GM18909 (cell line): ENCODE data around the gene CD7.

Experiments
- ATAC-seq: cut with Tn5 transposase; IDR thresholded peaks from one replicate; pipeline ENCODE4 v1.9.1; 2021; ENCODE audit warnings: mild to moderate bottlenecking; ENCODE audit not compliant: unreplicated experiment, poor library complexity

The CD7 gene

DNA sequence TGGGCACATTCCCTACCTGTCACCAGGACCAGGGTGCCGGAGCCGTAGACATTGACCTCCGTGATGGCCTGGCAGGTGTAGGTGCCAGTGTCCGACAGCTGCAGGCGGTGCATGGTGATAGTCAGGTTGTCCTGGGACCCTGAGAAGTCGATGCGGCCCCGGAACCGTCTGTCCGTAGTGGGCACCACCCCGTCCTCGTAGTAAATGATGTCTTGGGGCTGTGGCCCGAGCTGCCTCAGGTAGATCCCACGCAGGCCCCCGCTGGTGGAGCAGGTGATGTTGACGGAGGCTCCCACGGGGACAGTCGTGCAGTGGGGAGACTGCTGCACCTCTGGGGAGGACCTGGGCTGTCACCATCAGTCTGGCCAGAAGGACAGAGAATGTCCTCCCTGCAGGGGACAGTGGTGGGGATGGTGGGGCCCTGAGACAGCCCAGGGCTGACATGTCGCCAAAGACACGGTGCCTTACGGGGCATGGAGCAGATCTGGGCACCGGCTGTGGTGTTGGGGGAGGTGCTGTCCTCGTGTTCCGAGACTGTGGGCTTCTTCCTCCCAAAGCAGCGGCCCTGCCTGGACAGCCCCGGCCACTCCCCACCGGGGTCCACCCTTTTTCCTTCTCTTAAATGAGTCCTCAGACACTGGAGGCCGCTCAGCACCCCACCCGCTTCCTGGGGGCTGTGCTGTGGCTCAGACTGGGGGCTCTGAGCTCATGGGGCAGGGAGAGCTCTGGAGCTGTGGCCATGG is 586 bp downstream of the CD7 start:
- no peak for ATAC-seq

GRCh38 chr17:82315703-82316358 is 1.6 kb downstream of the CD7 start:
- no peak for ATAC-seq

- no peak for ATAC-seq
These were observed 2.4 kb downstream of the CD7 start for GRCh38 chr17:82314727-82315605.

GRCh38 chr17:82314012-82314726 is 3.2 kb downstream of the CD7 start:
- ATAC-seq: no peak

GRCh38 chr17:82313195-82314011 is 4.0 kb downstream of the CD7 start:
- no peak for ATAC-seq

DNA sequence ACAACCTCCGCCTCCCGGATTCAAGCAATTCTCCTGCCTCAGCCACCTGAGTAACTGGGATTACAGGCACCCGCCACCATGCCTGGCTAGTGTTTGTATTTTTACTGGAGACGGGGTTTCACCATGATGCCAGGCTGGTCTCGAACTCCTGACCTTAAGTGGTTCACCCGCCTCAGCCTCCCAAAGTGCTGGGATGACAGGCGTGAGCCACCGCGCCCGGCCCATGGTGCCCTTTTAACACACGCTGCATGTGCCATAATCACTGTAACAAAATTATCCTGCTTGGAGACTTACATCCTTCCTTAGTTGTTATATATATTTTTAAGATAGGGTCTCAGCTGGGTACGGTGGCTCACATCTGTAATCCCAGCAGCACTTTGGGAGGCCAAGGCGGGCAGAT is 5.4 kb downstream of the CD7 start:
- ATAC-seq: no peak

GRCh38 chr17:82310877-82311276 is 6.5 kb downstream of the CD7 start:
- ATAC-seq: no peak

DNA sequence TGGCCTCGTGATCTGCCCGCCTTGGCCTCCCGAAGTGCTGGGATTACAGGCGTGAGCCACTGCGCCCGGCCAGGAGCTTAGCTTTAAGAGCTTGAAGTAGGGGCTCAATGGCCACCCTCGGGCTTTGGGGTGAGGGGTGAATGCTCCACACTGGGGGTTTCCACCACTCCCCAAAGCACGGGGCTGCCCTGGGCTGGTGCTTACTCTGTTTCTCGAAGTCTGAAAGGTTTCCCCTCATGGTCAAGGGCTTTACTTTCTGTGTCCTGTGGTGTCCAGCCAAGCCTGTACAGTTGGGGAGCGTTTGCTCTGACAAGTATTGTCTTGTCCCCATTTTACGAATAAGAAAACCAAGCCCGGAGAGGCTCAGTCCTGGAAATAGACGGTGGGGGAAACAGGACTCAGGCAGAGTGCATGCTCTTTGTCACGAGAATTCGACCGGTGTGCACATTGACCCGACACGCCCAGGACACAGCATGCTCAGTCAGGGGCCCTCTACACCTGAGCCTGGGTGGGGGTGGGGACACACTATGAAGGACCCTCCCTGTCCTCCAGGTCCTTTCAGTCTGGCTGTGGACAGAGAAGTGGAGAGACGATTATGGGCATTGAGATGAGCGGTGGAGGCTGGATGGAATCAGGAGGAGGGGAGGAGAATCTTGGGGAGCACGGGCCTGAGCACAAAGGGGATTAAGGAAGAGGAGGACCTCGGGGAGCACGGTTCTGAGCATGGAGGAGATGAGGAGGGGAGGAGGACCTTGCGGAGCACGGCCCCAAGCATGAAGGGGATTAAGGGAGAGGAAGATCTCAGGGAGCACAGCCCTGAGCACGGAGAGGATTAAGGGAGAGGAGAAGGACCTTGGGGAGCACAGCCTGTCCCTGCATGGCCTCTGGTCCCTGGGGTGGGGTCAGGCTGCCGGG is 7.5 kb downstream of the CD7 start:
- no peak for ATAC-seq

DNA sequence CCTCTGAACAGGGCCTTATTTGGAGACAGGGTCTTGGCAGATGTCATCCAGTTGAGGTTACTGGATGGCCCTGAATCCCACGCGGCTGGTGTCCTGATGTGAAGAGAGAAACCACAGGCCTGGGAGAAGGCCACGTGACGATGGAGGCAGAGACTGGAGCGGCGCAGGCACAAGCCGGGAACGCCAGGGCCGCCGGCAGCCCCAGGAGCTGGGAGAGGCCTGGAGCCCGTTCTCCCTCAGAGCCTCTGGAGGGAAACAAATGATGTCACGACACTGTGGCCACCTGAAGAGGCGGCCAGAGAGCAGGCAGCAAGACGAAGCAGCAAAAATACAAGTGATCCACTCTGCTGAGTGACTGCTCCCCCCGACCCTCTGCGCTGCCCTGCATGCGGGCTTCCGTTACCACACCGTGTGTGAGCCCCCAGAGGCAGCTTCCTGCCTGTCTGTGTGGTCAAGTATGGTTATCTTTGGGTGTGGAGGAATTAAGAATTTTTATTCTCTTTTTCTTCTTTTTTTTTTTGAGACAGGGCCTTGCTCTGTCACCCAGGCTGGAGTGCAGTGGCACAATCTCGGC is 11.6 kb downstream of the CD7 start:
- ATAC-seq: no peak

DNA sequence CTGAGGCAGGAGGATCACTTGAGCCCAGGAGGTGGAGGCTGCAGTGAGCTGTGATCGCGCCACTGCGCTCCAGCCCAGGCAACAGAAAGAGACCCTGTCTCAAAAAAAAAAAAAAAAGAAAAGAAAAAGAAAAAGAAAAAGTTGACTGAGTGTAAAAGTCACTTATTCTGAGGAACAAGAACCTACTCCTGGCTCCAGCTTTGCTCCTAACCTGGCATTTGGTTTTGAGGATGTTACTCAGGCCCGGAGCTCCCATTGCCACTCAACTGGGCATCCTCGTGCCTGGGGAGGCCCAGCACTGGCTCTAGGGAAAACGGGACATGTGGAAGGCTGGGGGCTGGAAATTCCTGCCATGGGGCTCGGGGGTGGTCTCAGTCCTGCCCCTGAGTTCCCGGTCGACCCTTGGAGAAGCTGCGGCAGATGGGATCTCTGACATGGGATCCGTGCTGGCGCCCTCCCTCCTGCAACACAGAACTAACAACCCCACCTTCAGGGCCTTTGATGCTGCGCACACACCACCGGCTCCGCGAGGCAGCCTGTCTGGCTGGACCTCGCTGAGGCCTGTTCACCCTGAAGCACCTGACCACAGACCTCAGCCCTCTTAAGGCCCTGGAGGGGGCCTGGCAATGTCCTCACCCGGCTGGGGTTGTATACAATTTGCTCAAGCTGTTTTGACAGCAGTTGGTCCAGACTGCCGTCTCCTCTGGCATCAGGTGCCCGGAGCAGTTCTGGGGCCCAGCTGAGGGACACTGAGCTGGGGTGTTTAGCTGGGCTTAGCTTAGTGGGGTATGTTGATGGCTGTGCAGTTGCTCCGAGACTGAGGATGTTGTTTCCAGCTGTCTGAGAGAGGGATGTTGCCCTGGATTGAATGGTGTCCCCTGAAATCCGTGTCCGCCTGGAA is 12.3 kb downstream of the CD7 start:
- no peak for ATAC-seq

- no peak for ATAC-seq
These were observed 13.2 kb downstream of the CD7 start for GRCh38 chr17:82303944-82304808.

DNA sequence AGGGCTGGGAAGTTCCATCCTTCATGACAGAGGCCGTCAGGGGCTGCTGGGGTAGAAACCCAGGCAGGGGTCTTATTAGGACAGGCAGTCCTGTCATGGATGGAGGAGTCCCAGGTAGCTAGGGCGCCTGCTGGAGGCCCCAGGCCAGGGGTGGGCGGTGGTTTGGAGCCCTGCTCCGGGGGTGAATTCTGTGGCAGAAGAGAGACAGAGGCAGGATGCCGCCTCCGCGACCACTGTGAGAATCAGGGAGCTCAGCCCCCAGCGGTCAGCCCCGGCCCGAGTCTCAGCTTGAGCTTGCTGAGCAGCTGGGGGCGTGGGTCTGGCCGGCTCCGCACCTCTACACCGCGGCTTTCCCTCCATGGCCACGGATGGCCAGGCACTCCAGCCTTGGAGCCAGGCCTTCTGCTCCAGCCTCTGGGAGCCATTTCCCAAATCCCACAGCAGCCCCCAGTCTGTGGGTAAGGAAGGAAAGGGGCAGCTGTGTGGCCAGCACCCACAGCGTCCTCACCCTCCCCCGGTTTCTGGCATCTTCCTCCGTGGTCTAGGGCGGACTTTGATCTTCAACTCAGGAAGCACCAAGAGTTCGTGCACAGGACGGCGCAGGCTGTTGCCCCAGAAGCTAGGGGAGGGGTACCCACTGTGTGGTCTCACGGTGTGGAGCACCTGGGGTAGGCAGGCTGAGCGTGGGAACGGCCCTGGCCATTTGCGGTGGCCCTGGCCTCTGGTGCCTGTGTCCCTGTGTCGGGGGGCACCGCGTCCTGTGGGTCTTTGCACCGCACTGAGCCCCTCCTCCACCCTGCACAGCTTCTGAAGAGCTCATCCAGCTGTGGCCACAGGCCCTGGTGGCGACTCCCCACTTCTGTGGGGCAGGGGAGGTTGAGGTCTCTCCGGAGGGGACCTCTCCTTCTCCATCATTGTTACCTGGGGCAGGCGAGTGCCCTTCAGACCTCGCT is 14.1 kb downstream of the CD7 start:
- no peak for ATAC-seq

DNA sequence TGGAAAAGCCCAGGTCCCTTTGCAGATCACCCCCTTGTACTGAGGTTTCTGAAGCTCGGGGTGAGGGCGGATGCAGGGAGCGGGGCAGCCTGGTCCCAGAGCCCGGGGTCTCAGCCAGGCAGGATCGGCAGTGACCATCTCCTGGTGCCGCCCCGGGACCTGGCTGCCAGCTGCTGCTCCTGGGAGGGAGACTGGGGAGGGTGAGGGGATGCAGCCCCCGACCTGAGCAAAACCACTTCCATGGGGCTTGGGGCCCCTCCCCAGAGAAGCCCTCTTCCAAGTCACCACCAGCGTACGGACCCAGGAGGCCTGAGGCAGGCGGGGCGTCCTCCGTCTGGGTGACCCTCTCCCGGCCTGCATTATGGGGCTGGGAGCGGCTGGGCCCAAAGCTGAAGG is 14.8 kb downstream of the CD7 start:
- no peak for ATAC-seq

DNA sequence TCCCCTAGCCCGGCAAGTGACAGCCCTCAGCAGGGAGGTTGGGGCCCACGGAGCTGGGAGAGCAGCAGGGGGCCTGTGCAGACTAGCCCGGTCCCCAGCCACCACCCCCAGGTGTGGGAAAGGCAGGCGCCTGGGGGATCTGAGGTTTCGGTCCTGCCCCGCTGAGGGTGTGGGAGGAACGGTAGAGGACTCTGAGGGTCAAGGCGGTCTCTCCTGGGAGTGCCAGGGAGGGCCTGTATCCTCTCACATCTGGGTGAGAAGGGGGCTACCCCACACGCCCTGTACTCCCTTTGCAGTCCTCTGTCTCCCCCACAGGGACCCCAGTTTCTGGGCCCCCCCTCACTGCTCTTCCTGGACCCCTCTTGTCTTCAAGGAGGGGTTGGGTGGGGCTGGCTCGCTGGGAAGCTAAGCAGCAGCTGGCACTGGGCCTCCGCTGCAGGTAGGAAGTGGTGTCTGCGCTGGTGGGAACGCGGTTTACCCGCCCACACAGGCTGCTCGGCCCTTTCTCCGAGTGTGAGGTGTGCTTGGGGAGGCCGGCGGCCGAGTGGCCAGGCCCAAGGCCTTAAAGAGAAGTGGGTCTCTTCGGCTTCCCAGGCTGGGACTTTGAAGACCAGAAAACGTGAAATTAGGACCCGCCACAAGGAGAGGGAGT is 15.4 kb downstream of the CD7 start:
- no peak for ATAC-seq
